OCI-LY3 (cell line): ENCODE data around the gene SNAP25.

ENCODE experiments used
- H2AFZ ChIP-seq: fragments of 200-600, 300-600 bp; shearing (Covaris generic); 2 replicates; pipeline ENCODE4 v1.6.0; 2014; ENCODE audit warnings: antibody characterized with exemption, low read depth, low read length
- H3K27ac ChIP-seq: fragments of 200-600, 300-600 bp; sonication (generic); 2 replicates; pipeline ENCODE4 v1.5.1; 2014; ENCODE audit warnings: mild to moderate bottlenecking, low read length, moderate library complexity, mixed read lengths
- H3K27me3 ChIP-seq: fragments of 200-600, 300-600 bp; sonication (generic); 2 replicates; pipeline ENCODE4 v1.6.1; 2014; ENCODE audit warnings: low read depth, low read length, mixed read lengths
- H3K36me3 ChIP-seq: fragments of 200-600, 300-600 bp; sonication (generic); replicated peaks from 2 replicates; pipeline ENCODE3; 2014; ENCODE audit warnings: low read depth, low read length, mixed read lengths
- H3K4me1 ChIP-seq: fragments of 300-600, 200-600 bp; sonication (generic); 2 replicates; pipeline ENCODE4 v1.6.1; 2014; ENCODE audit warnings: low read length, mixed read lengths
- H3K4me2 ChIP-seq: fragments of 200-600, 300-600 bp; sonication (generic); 2 replicates; pipeline ENCODE4 v1.6.1; 2014; ENCODE audit warnings: low read length, mixed read lengths
- H3K4me3 ChIP-seq: fragments of 300-600, 200-600 bp; sonication (generic); 2 replicates; pipeline ENCODE4 v1.5.1; 2014; ENCODE audit warnings: antibody characterized with exemption, mild to moderate bottlenecking, low read length, moderate library complexity
- H3K79me2 ChIP-seq: fragments of 300-600, 200-600 bp; shearing (Covaris generic); 2 replicates; pipeline ENCODE4 v1.6.1; 2014; ENCODE audit warnings: mild to moderate bottlenecking, low read length, mixed read lengths
- H3K9ac ChIP-seq: fragments of 300-600, 200-600 bp; shearing (Covaris generic); 2 replicates; pipeline ENCODE4 v1.6.0; 2014; ENCODE audit warnings: mild to moderate bottlenecking, low read length, moderate library complexity
- H3K9me3 ChIP-seq: fragments of 200-600, 300-600 bp; shearing (Covaris generic); 2 replicates; pipeline ENCODE4 v1.6.1; 2014; ENCODE audit warnings: low read length, mixed read lengths; ENCODE audit not compliant: insufficient read depth
- H4K20me1 ChIP-seq: fragments of 200-600, 300-600 bp; sonication (generic); 2 replicates; pipeline ENCODE4 v1.6.1; 2016; ENCODE audit warnings: low read length, mixed read lengths; ENCODE audit not compliant: insufficient read depth
- EZH2phosphoT487 ChIP-seq: fragments of 200-600 bp; shearing (Covaris generic); IDR thresholded peaks from 2 replicates; pipeline ENCODE4 v1.6.1; 2018; ENCODE audit warnings: antibody characterized with exemption, mixed run types, low read depth
- TF ChIP-seq, protein P1 (sequence below): fragments of 200-600, 300-600 bp; sonication (generic); IDR thresholded peaks from 2 replicates; pipeline ENCODE4 v1.5.1; 2014; ENCODE audit warnings: antibody characterized with exemption, low read length, low read depth

SNAP25 gene

DNA sequence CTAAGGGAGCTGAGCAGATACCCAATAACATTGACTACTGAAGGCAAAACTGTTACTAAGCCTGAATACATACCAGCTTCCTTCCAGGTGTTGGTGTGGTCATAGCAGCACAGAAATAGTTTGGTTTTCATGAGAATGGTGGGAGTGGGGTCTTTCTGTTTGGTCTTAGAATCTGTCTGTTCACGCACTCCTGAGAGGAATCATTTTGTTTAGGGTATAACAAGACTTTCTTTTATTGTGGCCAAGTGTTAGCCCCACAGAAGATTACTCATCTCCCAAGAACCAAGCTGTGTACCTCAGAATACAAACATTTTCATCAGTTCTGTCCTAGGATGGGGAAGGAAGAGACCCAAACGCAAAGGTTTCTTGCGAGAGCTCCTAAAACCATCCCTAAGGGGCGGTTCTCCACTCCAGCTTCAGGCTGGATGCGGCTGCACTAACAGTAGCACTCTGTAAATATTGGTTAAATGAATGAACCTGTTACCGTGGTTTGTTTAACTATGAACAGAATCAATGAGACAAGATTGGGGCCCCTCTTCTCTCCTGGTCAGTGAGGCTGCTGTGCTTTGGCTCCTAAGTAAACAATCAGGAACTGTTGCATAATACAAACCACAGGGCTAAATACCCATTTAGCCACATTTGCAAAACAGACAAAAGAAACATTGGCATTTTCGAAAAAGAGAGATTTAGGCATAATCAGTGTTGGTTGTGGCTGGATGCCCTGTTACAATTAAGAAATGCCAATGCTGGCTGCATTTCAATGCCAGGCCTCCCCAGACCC, 44.9 kb downstream of the SNAP25 start:
- H3K27ac ChIP-seq, result no peak overlapping the region
- H3K36me3 ChIP-seq, result no peaks in the 10 kb centered on the region
- no peaks in the 10 kb centered on the region for H3K9me3 ChIP-seq
- no peaks in the 10 kb centered on the region for H3K79me2 ChIP-seq
- H3K9ac ChIP-seq, result no peak overlapping the region
- no peak overlapping the region for H3K4me3 ChIP-seq
- no peak overlapping the region for H2AFZ ChIP-seq
- H3K4me2 ChIP-seq, result no peak overlapping the region
- TF ChIP-seq EZH2phosphoT487, result no peak
- TF ChIP-seq, protein P1, sequence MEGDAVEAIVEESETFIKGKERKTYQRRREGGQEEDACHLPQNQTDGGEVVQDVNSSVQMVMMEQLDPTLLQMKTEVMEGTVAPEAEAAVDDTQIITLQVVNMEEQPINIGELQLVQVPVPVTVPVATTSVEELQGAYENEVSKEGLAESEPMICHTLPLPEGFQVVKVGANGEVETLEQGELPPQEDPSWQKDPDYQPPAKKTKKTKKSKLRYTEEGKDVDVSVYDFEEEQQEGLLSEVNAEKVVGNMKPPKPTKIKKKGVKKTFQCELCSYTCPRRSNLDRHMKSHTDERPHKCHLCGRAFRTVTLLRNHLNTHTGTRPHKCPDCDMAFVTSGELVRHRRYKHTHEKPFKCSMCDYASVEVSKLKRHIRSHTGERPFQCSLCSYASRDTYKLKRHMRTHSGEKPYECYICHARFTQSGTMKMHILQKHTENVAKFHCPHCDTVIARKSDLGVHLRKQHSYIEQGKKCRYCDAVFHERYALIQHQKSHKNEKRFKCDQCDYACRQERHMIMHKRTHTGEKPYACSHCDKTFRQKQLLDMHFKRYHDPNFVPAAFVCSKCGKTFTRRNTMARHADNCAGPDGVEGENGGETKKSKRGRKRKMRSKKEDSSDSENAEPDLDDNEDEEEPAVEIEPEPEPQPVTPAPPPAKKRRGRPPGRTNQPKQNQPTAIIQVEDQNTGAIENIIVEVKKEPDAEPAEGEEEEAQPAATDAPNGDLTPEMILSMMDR, result no peak
- no peaks in the 10 kb centered on the region for H4K20me1 ChIP-seq
- no peaks in the 10 kb centered on the region for H3K4me1 ChIP-seq
- H3K27me3 ChIP-seq, result peaks cover 56% of the 10 kb centered on the region

DNA sequence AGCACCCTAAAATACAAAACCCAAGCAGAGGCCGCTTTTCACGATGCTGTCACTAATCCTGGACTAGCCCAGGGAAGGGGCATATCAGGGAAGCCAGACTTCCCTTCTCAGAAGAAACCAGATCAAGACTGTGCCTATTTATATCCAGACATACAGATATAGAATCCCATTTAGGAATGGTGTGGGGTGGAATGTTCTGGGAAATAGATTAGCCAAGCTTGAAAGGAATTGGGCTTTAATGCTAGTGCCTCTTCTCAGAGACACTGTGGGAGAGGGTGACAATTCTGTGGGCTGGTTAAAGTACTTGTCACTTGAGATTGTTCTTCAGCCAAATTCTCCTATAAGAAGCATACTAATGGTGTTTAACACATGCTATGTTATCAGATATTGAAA, 45.5 kb downstream of the SNAP25 start:
- no peaks in the 10 kb centered on the region for H3K36me3 ChIP-seq
- no peak overlapping the region for H3K4me3 ChIP-seq
- no peak overlapping the region for H3K27ac ChIP-seq
- H3K9me3 ChIP-seq, result no peaks in the 10 kb centered on the region
- no peaks in the 10 kb centered on the region for H4K20me1 ChIP-seq
- no peak overlapping the region for H3K9ac ChIP-seq
- peaks cover 51% of the 10 kb centered on the region for H3K27me3 ChIP-seq
- no peaks in the 10 kb centered on the region for H3K4me1 ChIP-seq
- no peaks in the 10 kb centered on the region for H3K79me2 ChIP-seq
- no peak overlapping the region for H3K4me2 ChIP-seq
- no peak for TF ChIP-seq EZH2phosphoT487
- TF ChIP-seq, protein P1, result no peak
- H2AFZ ChIP-seq, result no peak overlapping the region

DNA sequence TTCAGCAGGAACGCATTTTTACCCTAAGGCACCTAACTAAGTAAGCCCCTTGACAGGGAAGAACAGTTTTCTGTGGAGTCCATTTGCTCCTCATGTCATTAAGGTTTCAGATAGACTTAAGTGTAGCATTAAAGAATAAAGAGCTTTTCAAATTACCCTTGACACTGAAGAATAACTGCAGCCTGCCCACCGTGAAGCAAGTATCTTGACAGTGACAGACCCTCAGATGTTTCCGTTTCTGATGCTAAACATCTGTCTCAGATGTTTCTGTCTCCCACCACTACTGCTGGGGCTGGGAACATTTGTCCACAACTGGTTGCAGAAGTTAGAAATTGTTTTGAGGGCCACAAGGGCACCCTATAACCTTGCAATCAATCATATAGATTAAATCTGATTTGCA, 50.0 kb downstream of the SNAP25 start:
- TF ChIP-seq, protein P1, result no peak
- no peak for TF ChIP-seq EZH2phosphoT487
- Histone ChIP-seq H3K79me2 (no peaks in the 10 kb centered on the region), H4K20me1 (no peaks in the 10 kb centered on the region), H3K4me3 (no peak overlapping the region), H3K9ac (no peak overlapping the region), H3K4me2 (no peak overlapping the region), H3K27ac (no peak overlapping the region), H3K36me3 (no peaks in the 10 kb centered on the region), H2AFZ (no peak overlapping the region), H3K27me3 (peaks cover 30% of the 10 kb centered on the region), H3K9me3 (no peaks in the 10 kb centered on the region), H3K4me1 (no peaks in the 10 kb centered on the region)

DNA sequence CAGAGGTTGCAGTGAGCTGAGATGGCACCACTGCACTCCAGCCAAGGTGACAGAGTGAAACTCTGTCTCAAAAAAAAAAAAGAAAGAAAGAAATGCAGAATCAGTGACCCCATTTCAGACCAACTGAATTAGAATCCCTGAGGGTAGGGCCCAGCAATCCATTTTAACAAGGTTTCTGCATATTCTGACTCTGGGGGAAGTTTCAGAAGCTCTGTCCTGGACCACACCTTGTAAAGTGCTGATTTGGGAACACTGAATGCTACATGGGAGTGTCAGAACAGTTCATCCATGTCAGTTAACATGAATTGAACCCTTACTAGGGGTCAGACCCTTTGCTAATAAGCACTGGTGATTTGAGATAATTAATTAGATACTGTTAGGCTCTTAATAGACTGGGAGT, 52.0 kb downstream of the SNAP25 start:
- Histone ChIP-seq H3K27me3 (peaks cover 16% of the 10 kb centered on the region), H3K79me2 (no peaks in the 10 kb centered on the region), H3K9ac (no peak overlapping the region), H2AFZ (no peak overlapping the region), H3K4me1 (no peaks in the 10 kb centered on the region), H3K9me3 (no peaks in the 10 kb centered on the region), H3K36me3 (no peaks in the 10 kb centered on the region), H3K4me3 (no peak overlapping the region), H3K27ac (no peak overlapping the region), H4K20me1 (no peaks in the 10 kb centered on the region), H3K4me2 (no peak overlapping the region)
- TF ChIP-seq, protein P1, result no peak
- TF ChIP-seq EZH2phosphoT487, result no peak
